Eye (tissue), 1 donor: Measurements from ENCODE around the gene LRRC2.

Source experiments
- DNase-seq: peaks from one replicate; pipeline ENCODE4 v3.0.0-alpha.2; 2015

The LRRC2 gene

DNA sequence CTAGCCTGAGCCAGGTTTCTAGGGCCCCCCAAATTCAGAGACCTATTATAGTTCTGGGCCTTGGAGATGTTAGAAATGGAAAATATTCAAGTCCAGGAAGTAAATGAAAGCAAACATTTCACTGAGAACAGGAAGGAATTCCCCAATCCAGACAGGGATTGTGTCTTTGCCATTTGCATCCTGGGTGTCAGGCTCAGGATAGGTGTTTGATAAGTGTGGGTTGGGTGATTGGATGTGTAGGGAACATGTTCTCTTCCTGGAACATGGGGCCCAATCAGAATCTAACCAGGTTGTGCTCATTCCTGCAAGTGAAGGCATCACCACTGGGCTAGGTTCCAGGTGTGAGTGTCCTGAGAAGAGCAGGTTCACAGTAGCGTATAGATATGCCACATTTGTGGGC is 14.6 kb upstream of the LRRC2 start:
- DNase-seq: no peak

DNA sequence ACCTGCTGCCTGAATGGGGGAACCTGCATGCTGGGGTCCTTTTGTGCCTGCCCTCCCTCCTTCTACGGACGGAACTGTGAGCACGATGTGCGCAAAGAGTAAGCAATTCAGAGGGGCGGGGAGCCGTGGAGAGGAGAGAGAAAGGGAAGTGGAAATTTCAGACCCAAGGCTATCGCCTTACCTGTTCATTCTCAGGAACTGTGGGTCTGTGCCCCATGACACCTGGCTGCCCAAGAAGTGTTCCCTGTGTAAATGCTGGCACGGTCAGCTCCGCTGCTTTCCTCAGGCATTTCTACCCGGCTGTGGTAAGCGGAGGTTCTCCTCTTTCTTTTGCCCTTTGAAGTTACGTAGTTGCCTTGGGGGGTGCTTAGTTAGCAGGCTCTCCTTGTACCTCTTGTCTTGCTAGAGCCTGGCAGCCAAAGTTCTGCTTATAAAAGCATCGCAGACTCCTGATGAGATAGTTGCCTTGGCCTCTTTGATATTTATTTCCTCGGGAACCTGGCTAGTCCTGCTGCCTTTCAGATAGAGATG is 13.7 kb upstream of the LRRC2 start:
- DNase-seq: no peak

DNA sequence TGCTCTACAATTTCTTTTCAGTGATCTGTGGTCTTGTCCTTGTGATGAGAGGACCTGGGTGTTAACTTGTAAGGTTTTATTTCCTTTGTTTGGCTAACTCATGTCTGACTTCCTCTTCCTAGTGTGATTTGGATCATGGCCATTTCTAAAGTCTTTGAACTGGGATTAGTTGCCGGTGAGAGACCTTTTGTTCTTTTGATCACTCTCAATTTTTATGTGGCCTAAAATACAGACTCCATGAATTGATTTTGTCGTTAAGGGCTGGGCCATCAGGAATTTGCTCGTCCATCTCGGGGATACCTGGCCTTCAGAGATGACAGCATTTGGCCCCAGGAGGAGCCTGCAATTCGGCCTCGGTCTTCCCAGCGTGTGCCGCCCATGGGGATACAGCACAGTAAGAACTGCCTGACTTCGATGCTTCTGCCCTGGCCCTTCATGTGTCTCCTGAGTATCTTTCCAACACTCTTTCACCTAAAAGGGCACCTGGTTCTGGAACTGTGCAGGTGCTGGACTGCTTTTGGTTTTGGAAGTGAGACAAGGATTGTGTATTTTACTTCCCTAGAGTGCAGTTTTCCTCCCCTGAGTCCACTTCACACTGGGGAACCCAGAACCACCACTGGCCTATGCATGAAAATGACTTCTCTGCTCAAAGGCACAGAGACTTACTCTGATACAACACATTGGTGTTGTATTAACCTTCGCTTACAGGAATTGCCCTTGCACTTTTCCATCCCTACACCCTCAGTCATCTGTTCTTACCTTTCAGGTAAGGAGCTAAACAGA is 13.1 kb upstream of the LRRC2 start:
- DNase-seq: no peak

DNA sequence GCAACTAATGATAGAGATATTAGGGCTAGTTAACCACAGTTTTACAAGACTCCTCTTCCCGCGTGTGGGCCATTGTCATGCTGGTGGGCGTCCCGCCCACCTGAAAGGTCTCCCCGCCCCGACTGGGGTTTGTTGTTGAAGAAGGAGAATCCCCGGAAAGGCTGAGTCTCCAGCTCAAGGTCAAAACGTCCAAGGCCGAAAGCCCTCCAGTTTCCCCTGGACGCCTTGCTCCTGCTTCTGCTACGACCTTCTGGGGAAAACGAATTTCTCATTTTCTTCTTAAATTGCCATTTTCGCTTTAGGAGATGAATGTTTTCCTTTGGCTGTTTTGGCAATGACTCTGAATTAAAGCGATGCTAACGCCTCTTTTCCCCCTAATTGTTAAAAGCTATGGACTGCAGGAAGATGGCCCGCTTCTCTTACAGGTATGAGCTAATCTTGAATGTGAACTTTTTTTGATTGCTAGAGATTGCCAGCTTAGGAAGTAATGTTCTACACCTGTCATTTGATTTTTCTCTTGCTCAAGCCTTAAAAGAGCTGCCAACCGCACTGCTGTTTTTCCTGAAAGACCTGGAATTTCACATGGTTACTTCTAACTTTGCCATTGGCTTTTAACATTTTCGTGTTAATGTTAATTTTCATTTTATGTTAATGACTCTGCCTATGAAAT is 11.6 kb upstream of the LRRC2 start:
- peak; percentile 26 for DNase-seq

DNA sequence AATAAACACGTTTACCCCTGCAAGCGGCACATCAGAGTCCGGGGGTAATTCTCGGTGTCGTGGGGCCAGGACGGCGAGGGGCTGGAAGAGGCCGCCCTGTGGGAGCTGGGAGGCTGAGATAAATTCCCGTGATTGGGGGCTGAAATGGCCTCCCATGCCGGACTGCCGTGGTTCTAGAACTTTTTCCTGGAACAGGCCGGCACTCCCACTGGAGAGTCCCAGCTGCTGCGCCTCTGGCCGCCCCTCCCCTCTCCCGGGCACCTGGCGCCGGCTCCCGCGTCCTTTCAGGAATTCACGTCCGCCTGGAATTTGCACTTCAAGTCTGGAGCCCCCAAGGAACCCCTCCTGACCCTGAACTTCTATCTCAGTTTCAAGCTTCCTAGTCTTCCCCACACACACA is 10.8 kb upstream of the LRRC2 start:
- peak; percentile 50 for DNase-seq

DNA sequence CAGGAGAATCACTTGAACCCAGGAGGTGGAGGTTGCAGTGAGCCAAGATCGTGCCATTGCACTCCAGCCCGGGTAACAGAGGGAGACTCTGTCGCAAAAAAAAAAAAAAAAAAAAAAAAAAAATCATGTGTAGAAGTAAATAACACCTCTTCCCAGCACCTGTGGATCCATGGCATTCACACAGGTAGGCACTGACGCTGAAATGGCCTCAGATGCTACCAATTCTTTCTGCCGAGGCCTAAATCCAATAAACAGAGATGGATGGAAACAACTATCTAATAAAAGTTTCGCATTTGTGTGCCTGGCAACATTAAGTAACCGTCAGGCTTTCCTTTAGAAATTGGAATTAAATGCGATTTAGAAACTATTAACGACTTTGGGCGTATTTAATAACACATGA is 10.3 kb upstream of the LRRC2 start:
- DNase-seq: no peak

DNA sequence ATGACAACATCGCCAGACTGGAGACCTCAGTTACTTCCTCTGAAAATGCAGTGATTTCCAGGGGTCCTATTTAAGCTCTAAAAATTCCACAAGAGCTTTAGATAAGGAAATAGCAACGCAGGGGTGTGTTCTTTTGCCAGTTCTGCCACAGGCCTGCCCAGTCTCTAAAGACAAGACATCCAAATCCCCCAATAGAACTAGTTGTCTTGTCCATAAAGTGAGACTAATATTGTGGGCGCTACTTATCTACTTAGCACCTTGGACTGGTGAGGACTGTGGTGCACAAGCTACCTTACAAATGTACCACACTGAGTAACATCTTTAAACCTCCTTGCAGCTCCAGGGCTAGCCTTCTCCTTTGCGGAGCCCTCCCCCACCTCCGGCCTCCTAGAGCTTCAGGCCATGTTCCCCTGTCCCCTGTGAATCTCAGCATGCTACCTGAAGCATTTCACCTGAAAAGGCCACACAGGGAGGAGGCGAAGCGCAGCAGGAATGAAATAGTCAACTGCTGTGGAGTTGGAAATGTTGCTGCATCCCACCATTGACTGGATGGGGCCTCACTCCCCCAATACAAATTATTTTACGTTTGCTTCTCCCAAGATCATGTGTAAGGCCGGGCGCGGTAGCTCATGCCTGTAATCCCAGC is 9.6 kb upstream of the LRRC2 start:
- DNase-seq: no peak

DNA sequence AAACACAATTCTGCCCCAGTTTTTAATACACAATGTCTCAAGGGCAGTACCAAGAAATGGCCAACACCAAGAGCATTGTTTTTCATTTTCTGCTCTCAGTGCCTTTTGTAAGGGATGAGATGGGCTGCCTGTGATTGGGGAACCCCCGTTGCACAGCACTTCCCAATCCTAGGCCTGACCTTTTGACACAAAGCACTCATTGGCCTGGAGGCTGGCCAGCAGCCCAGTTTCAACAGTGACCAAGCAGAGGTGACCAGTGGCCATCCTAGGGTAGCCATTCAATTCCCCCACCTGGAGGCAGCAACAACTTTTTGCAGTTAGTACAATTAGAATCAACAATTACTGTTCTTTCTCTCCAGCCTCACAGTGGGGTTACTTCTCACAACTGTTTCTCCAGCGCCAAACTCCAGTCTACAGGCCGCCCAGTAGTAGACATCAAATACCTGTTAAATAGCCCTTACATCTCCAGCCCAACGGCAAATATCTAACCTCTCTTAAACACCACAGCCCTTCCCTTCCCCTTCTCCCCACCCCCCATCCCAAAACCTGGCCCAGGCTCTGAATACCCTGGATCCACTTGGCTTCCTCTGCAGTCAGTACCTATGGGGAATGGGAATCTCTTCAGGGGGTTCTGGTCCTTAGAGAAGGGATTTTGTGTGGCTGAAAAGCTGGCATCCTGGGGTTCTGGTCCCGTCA is 8.9 kb upstream of the LRRC2 start:
- DNase-seq: no peak

DNA sequence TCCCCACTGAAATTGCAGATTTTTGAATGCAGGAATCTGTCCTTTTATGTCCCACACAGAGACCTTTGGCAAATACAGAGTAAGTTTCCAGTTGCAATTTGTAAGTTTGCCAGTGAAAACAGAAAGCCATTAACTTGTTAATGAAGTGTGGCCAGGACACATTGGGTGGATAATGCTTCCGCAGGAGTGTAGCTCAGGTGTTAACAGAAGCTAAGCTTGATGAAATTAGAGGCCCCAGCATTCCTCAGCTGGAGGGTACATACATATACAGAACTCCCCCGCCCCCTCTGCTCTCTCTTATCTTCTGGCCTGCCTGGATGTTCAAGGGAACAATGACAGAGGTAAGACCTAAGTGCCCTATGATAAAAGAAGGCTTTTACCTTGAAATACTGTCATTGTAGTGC is 8.1 kb upstream of the LRRC2 start:
- peak; percentile 8 for DNase-seq

DNA sequence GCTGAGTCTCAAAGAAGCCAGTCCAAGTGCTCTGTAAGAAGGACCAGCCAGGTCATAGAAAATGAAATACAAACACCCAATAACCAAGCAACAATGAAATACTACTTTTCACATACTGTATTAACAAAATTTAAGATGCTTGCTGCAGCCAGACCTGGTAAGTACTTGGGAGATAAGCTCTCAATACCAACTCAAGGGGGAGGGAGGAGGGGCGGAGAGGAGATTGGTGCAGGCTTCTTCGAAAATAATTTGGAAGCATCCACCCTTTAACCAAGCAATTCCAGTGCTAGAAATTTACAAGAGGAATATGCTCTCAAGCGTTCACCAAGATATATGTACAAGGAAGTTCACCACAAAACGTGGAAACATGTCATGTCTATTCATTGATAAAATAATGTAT is 7.6 kb upstream of the LRRC2 start:
- no peak for DNase-seq

DNA sequence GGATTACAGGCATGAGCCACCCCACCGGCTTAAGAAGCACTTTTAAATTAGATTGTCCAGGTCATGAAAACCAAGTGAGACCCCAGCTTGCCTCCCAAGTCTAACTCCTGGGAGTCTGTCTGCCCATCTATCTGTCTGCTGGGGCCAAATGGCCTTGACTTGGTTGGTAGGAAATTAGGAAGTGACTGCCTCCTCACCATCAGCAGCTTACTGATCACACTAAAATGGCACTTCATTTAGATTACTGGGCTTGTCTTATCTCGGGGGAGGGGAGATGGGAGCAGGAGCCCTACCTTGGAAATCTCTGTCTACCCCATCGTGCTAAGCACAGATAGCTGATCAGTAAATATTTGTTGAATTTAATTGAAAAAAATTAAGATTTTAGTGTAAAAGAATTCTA is 5.6 kb upstream of the LRRC2 start:
- no peak for DNase-seq

DNA sequence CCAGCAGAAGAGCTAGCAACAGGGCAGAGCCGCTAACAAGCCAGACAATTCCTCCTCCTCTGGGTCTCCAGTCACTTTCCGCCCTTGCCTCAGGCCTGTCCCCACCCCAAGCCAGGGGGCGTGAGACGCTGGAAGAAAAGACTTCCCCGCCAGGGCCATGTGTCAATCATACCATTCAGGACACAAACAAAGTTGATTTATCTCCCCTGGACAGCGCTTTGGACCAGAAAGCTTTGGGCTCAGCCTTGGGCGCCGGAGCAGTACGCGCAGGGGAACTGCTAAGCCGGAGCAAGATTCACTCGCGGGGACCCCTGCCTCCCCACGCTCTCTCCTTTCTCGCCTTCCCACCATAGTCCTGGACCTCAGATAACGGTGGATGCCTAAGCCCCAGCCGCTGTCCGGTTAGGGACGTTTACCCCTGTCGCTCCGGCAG is 479 bp downstream of the LRRC2 start:
- peak; percentile 65 for DNase-seq

DNA sequence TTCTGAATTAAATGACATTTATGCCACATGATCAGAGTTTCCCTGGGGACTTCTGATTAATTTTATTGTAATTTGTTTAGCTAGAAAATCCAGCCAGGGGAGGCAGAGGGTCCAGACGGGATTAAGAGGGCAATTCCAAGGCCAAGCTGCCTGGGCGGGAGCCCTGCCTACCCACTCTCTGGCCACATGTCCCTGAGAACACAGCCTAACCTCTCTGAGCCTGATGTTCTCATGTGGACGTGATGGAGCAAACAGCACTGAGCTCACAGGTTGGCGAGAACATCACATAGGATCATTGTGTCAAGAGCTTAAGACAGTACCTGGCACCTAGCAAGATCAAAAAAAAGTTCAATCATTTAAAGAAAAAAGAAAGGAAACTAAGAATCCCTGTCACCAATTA is 1.0 kb downstream of the LRRC2 start:
- no peak for DNase-seq

DNA sequence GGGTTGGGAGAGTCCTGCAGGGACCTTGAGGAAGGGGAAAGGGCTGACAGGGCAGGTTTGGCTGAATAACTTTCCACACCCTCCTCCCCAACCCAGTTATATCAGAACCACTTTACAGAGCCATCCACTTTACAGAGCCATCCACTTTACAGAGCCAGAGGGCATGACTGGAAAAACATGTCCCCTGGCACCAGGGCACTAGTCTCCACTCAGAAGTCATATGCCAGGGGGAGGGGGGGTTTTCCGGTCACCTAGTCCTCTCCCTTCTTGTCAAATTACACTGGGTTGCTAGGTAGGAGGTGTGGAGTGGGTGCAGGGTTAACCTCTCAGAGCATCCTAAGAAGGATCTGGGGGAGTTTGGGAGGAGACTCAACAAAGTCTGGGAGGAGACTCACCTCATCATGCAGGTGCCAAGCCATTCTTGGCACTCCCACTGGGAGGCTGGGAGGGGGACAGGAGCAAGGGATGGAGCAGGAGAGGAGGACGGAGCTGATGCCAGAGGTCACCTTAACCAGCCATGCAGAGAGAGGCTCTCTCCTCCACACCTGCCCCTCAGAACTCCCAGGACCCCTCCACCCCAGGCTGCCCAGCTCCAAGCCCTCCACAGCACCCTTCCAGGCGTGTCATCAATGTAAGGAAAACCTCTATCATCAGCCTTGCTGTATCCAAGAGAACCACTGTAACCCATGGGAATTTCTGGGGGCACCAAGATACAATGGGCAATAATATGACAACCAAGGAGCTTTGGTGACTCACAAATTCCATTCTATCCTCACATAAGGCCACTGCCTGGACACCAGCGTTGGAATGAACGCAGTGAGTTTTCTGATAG is 1.7 kb downstream of the LRRC2 start:
- peak; percentile 3 for DNase-seq

DNA sequence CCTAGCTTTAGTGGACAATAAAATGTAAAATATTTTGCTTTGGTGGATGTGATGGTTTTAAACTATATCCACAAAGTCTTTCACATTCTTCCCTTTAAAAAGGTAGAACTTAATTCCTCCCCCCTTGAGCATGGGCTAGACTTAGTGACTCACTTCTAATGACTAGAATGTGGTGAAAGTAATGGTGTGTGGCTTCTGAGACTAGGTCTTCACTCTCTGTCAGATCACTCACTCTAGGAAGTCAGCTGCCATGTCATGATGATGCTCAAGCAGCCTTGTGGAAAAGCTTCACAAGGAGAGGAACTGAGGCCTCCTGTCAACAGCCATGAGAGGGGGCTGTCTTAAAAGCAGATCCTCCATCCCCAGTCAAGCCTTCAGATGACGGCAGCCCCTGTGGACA is 4.2 kb downstream of the LRRC2 start:
- no peak for DNase-seq

DNA sequence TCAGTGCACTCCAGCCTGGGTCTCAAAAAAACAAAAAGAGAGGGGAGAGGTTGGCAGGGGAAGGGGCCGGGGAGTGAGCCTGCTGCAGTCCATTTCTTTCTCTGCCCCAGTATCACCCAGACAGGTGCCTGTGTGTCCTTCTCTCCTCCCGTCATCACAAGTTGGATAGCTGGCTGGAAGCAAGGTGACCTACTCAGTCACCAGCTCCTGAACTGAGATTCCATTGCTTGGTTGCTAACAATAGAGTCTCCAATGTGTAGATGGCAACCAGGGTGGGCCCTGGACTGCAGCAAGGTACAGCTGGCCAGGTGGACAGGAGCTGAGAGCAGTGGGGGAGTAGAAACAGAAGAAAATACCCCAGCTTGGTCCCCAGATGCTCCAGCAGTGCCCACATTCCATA is 4.6 kb downstream of the LRRC2 start:
- no peak for DNase-seq

DNA sequence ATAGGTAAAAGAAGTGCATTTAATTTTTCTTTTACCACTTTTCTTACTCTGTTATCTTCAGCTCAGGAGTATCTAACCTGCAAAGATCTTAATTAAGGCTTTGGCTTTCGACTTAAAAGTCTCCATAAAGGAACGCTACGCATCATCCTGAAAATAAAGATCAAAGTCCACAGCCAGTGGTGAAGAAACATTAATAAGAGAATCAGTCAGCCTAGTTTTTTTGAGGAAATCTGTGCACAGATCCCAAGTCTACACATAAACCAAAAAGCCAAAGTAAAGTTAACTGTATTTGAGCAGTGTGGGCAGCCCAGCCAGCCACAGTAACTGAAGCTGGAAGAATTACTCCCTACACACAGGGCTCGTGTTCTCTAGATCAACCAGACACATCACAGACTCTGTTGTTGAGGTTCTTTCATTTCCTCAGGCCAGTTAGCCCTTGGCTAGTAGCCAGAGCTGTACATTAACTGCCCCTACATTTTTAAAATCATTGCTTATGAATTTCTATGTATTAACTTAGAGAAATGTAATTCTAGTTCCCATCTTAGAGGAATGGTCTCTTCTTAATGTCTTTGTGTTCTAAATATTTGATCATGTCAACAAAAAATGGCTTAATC is 6.9 kb downstream of the LRRC2 start:
- no peak for DNase-seq

DNA sequence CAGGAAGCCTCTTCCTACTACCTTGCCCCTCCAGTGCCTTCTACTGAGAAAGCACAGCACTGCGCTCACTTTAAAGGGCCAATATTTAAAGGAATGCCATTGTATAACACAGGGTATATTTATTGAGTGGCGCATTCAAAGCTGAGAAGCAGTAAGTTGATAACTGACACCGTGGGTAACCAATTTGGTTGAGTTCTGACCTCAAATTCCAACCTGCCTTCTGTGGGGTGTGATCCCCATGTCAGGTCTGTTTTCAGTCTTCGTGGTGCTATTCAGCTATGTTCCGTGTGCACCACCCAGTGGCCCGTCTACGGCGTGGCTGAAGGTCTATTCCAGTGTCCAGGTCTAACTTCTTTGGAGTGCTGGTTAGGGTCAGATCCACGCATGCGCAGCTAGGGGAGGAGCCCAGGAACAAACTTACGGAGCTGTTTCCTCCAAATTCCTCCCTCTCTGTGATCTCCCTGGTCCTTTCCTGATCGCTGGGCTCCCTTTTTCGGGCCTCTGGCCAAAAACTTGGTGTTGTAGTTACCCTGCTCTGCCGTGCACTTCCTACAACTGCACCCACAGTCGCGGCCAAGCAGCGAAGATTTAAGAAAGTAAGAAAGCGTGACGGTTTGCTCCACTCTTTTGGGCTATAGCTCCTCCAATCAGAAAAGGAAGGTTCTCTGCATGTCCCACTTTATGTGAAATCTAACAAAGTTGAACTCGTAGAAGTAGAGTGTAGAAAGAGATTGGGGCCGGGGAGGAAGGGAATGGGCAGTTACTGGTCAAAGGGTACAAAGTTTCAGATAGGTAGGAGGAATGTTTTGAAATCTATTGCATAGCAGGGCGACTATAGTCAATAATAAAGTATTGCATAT is 7.7 kb downstream of the LRRC2 start:
- peak; percentile 21 for DNase-seq

DNA sequence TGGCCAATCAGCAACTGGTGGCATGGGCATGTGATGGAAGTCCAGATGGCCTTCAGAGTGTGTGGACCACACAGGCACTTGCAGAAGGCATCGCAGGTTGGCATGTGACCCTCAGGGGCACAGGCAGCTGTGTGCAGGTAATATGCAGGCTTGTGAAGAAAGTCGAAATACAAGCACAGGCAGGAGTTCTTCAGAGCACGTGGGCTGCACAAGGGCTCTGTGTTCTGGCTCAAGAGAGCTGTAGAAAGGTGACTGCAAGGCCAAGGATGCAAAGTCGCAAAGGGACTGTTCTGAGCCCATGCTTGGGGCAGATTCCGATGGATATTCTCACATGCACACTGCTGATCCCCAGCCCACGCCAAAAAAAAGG is 8.3 kb downstream of the LRRC2 start:
- DNase-seq: no peak

DNA sequence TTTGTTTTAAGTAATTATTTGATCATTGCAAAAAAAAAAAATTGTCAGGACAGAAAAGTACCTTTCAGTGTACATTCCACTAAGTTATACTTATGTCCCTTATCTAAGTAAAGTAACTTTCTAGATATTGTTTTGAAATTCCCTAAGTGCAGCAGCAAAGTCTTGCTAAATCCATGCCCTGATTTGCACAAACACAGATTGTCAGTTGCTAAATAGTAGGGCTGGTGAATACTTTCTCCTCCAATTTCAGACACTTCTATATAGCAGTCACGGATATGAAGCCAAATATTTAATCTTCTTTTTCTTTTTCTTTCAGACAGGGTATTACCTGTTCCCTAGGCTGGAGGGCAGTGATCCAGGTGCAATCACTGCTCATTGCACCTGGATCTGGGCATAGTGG is 12.9 kb downstream of the LRRC2 start:
- DNase-seq: no peak

DNA sequence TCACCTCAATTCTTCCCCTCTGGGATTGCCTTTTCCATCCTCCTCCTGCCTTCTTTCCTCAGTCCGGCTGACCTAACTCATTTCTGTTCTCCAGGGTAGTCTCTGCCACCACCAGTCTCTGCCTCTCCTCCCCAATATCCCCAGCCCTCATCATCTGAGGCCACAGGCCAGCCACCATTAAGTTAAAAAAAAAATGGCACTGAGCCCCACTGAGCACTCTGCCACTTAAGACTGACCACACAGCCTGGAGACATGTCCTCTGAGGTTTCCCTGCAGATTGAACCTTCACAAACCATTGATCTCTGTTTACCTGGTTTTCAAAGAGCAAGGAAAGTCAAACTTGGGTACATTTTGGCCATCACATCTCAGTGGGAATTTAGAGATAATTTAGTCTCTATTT is 13.6 kb downstream of the LRRC2 start:
- DNase-seq: no peak
